ENCODE data around the gene SCAMP4. TPM values are rescaled to one million over a fixed set of nuclear protein-coding genes. Genes with fewer than 3 reads are reported as not detected.

The SCAMP4 gene
- total and polyA plus RNA-seq, 12 donors, result 13.5 to 192 (median 60.3) TPM

- no peaks in the 10 kb centered on the region for H3K9me3 ChIP-seq (replicated peaks in 1 of 3)
- H3K27ac ChIP-seq, result no peak overlapping the region
- TF ChIP-seq CTCF (IDR thresholded peaks at IDR 0.05) (no peak), POLR2A (IDR thresholded peaks at IDR 0.05) (no peak)
- DNase-seq, result no peak
- peaks cover 0 to 39% of the 10 kb centered on the region in 2 donors for H3K36me3 ChIP-seq (replicated peaks in 1 of 2)
- H3K27me3 ChIP-seq, result no peaks in the 10 kb centered on the region
- 88 to 93% (median 89%) methylated on average over 6 to 23 of the region's 23 CpGs for WGBS, 4 donors
- H3K4me3 ChIP-seq, result no peak overlapping the region
- peaks cover 0 to 6% of the 10 kb centered on the region in 2 donors for H3K4me1 ChIP-seq (replicated peaks in 1 of 2)
- intact Hi-C loops (cut with DNase I), result no loop called here
Measured at GRCh38 chr19:1913781-1914577, 8.8 kb downstream of the SCAMP4 start.

- H3K4me3 ChIP-seq, result no peak overlapping the region
- peaks cover 0 to 43% of the 10 kb centered on the region in 2 donors for H3K36me3 ChIP-seq (replicated peaks in 1 of 2)
- no peaks in the 10 kb centered on the region for H3K4me1 ChIP-seq (replicated peaks in 1 of 2)
- H3K27me3 ChIP-seq, result no peaks in the 10 kb centered on the region
- intact Hi-C loops (cut with DNase I), result no loop called here
- no peak overlapping the region for H3K27ac ChIP-seq
- WGBS, 4 donors, result 67 to 98% (median 95%) methylated on average over 1 to 23 of the region's 23 CpGs
- TF ChIP-seq CTCF (IDR thresholded peaks at IDR 0.05), result no peak
- TF ChIP-seq POLR2A (IDR thresholded peaks at IDR 0.05), result no peak
- DNase-seq, result no peak
- no peaks in the 10 kb centered on the region for H3K9me3 ChIP-seq (replicated peaks in 1 of 3)
Measured at GRCh38 chr19:1914826-1915341, 9.7 kb downstream of the SCAMP4 start.

GRCh38 chr19:1917146-1917545 lies 11.9 kb downstream of the SCAMP4 start:
- H3K4me1 ChIP-seq (replicated peaks in 1 of 2), result no peaks in the 10 kb centered on the region
- no peak for DNase-seq
- peaks cover 0 to 53% of the 10 kb centered on the region in 2 donors for H3K36me3 ChIP-seq (replicated peaks in 1 of 2)
- WGBS, 4 donors, result 79 to 90% (median 87%) methylated on average over 17 of the region's 17 CpGs
- no peaks in the 10 kb centered on the region for H3K27me3 ChIP-seq
- H3K9me3 ChIP-seq (replicated peaks in 1 of 3), result no peaks in the 10 kb centered on the region
- intact Hi-C loops (cut with DNase I), result no loop called here
- TF ChIP-seq POLR2A (IDR thresholded peaks at IDR 0.05) (no peak), CTCF (IDR thresholded peaks at IDR 0.05) (no peak)
- H3K27ac ChIP-seq, result no peak overlapping the region
- H3K4me3 ChIP-seq, result no peak overlapping the region

GRCh38 chr19:1917926-1918325 lies 12.7 kb downstream of the SCAMP4 start:
- intact Hi-C loops (cut with DNase I), result no loop called here
- WGBS, 4 donors, result 91 to 96% (median 95%) methylated on average over 10 to 25 of the region's 25 CpGs

More at GRCh38 chr19:1917926-1918325, 12.7 kb downstream of the SCAMP4 start:
- H3K4me3 ChIP-seq, result no peak overlapping the region
- no peaks in the 10 kb centered on the region for H3K9me3 ChIP-seq (replicated peaks in 1 of 3)
- no peak for DNase-seq
- no peak overlapping the region for H3K27ac ChIP-seq
- H3K4me1 ChIP-seq (replicated peaks in 1 of 2), result no peaks in the 10 kb centered on the region
- TF ChIP-seq CTCF (IDR thresholded peaks at IDR 0.05) (no peak), POLR2A (IDR thresholded peaks at IDR 0.05) (no peak)
- H3K36me3 ChIP-seq (replicated peaks in 1 of 2), result peaks cover 0 to 46% of the 10 kb centered on the region in 2 donors
- H3K27me3 ChIP-seq, result no peaks in the 10 kb centered on the region

All from adrenal gland (tissue), 12 donors.